Esophagus muscularis mucosa (tissue), 4 donors: ENCODE results near the gene TEX2. TPM values are rescaled to one million over a fixed set of nuclear protein-coding genes. Genes with fewer than 3 reads are reported as not detected.
A peak's percentile ranks its signal among the peaks of the same experiment; 100 is the strongest.

Experiments
- DNase-seq: peaks from one replicate; pipeline ENCODE4 v3.0.0-alpha.2; 2017; ENCODE audit errors: extremely low spot score
- H3K27ac ChIP-seq, 4 donors: fragments of 200-600 bp; sonication (generic); replicated peaks in 1 of 4; 1 replicate in 3 of 4; 2 replicates in 1 of 4; pipeline ENCODE4 v1.5.1; 2016 to 2019; ENCODE audit warnings: mild to moderate bottlenecking in 1 of 4
- H3K27me3 ChIP-seq, 4 donors: fragments of 200-600 bp; sonication (generic); one replicate each; pipeline versions ENCODE4 v1.5.1 to v1.6.0; 2016 to 2019
- H3K36me3 ChIP-seq, 4 donors: fragments of 200-600 bp; sonication (generic); one replicate each; pipeline ENCODE4 v1.5.1; 2016 to 2019
- H3K4me1 ChIP-seq, 4 donors: fragments of 200-600 bp; sonication (generic); one replicate each; pipeline ENCODE4 v1.5.1; 2016 to 2019
- H3K4me3 ChIP-seq, 4 donors: fragments of 200-600 bp; sonication (generic); 1 replicate in 2 of 4; 2 replicates in 2 of 4; pipeline ENCODE4 v1.5.1; 2016 to 2019; ENCODE audit warnings: mild to moderate bottlenecking in 4 of 4, moderate library complexity in 1 of 4
- H3K9me3 ChIP-seq, 4 donors: fragments of 200-600 bp; sonication (generic); 1 replicate in 3 of 4; 2 replicates in 1 of 4; pipeline ENCODE4 v1.5.1; 2016 to 2019
- CTCF ChIP-seq, 3 experiments: fragments of 200-600 bp in 2 of 3; fragments of 450-650 bp in 1 of 3; sonication (generic) in 2 of 3; IDR thresholded peaks; one replicate each; pipeline ENCODE4 v1.5.1; 2017 to 2019; ENCODE audit warnings: antibody characterized with exemption in 3 of 3, mild to moderate bottlenecking in 2 of 3, moderate library complexity in 1 of 3
- EP300 ChIP-seq: sonication (generic); formaldehyde crosslinking; IDR thresholded peaks from one replicate; pipeline ENCODE4 v1.6.1; 2017; ENCODE audit warnings: antibody characterized with exemption
- POLR2A ChIP-seq: fragments of 450-650 bp; IDR thresholded peaks from one replicate; pipeline ENCODE4 v1.6.1; 2017; ENCODE audit warnings: antibody characterized with exemption, moderate library complexity, mild to moderate bottlenecking, low read depth
- POLR2AphosphoS5 ChIP-seq, 2 donors: sonication (generic); formaldehyde crosslinking; IDR thresholded peaks; one replicate each; pipeline ENCODE4 v1.6.1; 2017; ENCODE audit warnings: antibody characterized with exemption in 2 of 2
- WGBS: methylation state at CpG from one replicate; pipeline ENCODE4 v1.1.5; 2018; 5-methylcytosine and 5-hydroxymethylcytosine counted together
- intact Hi-C: fragments of 100-400 bp; cut with DNase I; formaldehyde crosslinking; loops from one replicate; pipeline ENCODE4 v1.15.1; 2023
- total RNA-seq, 4 donors: library from RNA; depleted of rRNA; stranded (reverse); fragments of >200 nt; gene quantifications; one replicate each; pipeline versions ENCODE4 v1.1.0 to v1.2.1, GENCODE V29; 2016

TEX2 gene
- total RNA-seq, 4 donors from 2014 or later = 32.6 to 58.7 (median 46.1) TPM

GRCh38 chr17:64304551-64304950, 41.5 kb upstream of the TEX2 start:
- Histone ChIP-seq H3K36me3 (no peaks in the 10 kb centered on the region), H3K9me3 (no peaks in the 10 kb centered on the region), H3K4me3 (no peak overlapping the region), H3K4me1 (peaks cover 0 to 25% (median 15%) of the 10 kb centered on the region in 4 donors), H3K27ac (no peak overlapping the region), H3K27me3 (no peaks in the 10 kb centered on the region)
- no peak for TF ChIP-seq CTCF (IDR thresholded peaks at IDR 0.05)
- TF ChIP-seq POLR2A = no peak
- TF ChIP-seq POLR2AphosphoS5 (IDR thresholded peaks at IDR 0.05) = no peak
- TF ChIP-seq EP300 = no peak
- DNase-seq = no peak
- intact Hi-C loops = no loop called here
- WGBS = 74% methylated on average over 2 of the region's 2 CpGs

- TF ChIP-seq POLR2AphosphoS5 (IDR thresholded peaks at IDR 0.05) = peak in 1 of 2 donors; percentile 13
- TF ChIP-seq POLR2A = no peak
- no peak for DNase-seq
- H3K4me3 ChIP-seq = peak overlapping the region in 1 of 4 donors; percentile 18
- H3K36me3 ChIP-seq = no peaks in the 10 kb centered on the region
- H3K4me1 ChIP-seq = peaks cover 0 to 22% (median 16%) of the 10 kb centered on the region in 4 donors
- H3K9me3 ChIP-seq = no peaks in the 10 kb centered on the region
- WGBS = 61% methylated on average over 8 of the region's 8 CpGs
- H3K27me3 ChIP-seq = no peaks in the 10 kb centered on the region
- peak overlapping the region; percentile 6 to 72 (median 61) for H3K27ac ChIP-seq
- intact Hi-C loops = no loop called here
These were observed 37.6 kb upstream of the TEX2 start for GRCh38 chr17:64300699-64300965.

GRCh38 chr17:64297467-64298088, 34.5 kb upstream of the TEX2 start:
- Histone ChIP-seq H3K36me3 (no peaks in the 10 kb centered on the region), H3K27me3 (no peaks in the 10 kb centered on the region), H3K4me1 (peaks cover 0 to 22% (median 16%) of the 10 kb centered on the region in 4 donors), H3K4me3 (no peak overlapping the region), H3K27ac (no peak overlapping the region), H3K9me3 (no peaks in the 10 kb centered on the region)
- no peak for DNase-seq
- TF ChIP-seq POLR2A (no peak), POLR2AphosphoS5 (IDR thresholded peaks at IDR 0.05) (no peak), EP300 (no peak), CTCF (IDR thresholded peaks at IDR 0.05) (no peak)
- WGBS = 95% methylated on average over 8 of the region's 8 CpGs
- intact Hi-C loops = no loop called here

GRCh38 chr17:64296246-64296645, 33.2 kb upstream of the TEX2 start:
- Histone ChIP-seq H3K27me3 (no peaks in the 10 kb centered on the region), H3K4me3 (no peak overlapping the region), H3K27ac (no peak overlapping the region), H3K4me1 (peaks cover 0 to 19% (median 16%) of the 10 kb centered on the region in 4 donors), H3K36me3 (no peaks in the 10 kb centered on the region), H3K9me3 (peaks cover 0 to 6% (median 5%) of the 10 kb centered on the region in 4 donors)
- no peak for TF ChIP-seq POLR2A
- TF ChIP-seq EP300 = no peak
- no peak for TF ChIP-seq CTCF (IDR thresholded peaks at IDR 0.05)
- TF ChIP-seq POLR2AphosphoS5 (IDR thresholded peaks at IDR 0.05) = no peak
- intact Hi-C loops = no loop called here
- 67% methylated on average over 5 of the region's 5 CpGs for WGBS
- no peak for DNase-seq

- DNase-seq = no peak
- Histone ChIP-seq H3K36me3 (no peaks in the 10 kb centered on the region), H3K27me3 (no peaks in the 10 kb centered on the region), H3K4me3 (no peak overlapping the region), H3K27ac (no peak overlapping the region), H3K4me1 (peaks cover 0 to 9% (median 7%) of the 10 kb centered on the region in 4 donors), H3K9me3 (peaks cover 0 to 8% (median 6%) of the 10 kb centered on the region in 4 donors)
- WGBS = 98% methylated on average over 3 of the region's 3 CpGs
- intact Hi-C loops = no loop called here
- TF ChIP-seq POLR2A (no peak), EP300 (no peak), POLR2AphosphoS5 (IDR thresholded peaks at IDR 0.05) (no peak), CTCF (IDR thresholded peaks at IDR 0.05) (no peak)
These were observed 32.1 kb upstream of the TEX2 start for GRCh38 chr17:64295146-64295545.
